GM19035 (cell line): ENCODE results near the gene PVALEF.
"Not testable (repeated sequence)": the region's sequence is repeated elsewhere in the genome, so short reads cannot be mapped to it uniquely, and the experiment has no call there.

Source experiments
- ATAC-seq: cut with Tn5 transposase; IDR thresholded peaks from one replicate; pipeline ENCODE4 v1.9.1; 2021; ENCODE audit not compliant: unreplicated experiment

Gene PVALEF

GRCh38 chr17:81143717-81144422 is 21.4 kb upstream of the PVALEF start:
- no peak for ATAC-seq

- no peak for ATAC-seq
Measured at GRCh38 chr17:81144423-81144781, 20.9 kb upstream of the PVALEF start.

GRCh38 chr17:81146208-81146607 is 19.1 kb upstream of the PVALEF start:
- ATAC-seq: not testable (repeated sequence)

- no peak for ATAC-seq
Measured at GRCh38 chr17:81147701-81148100, 17.6 kb upstream of the PVALEF start.

GRCh38 chr17:81148571-81148970 is 16.7 kb upstream of the PVALEF start:
- no peak for ATAC-seq

- no peak for ATAC-seq
Measured at GRCh38 chr17:81148986-81149533, 16.2 kb upstream of the PVALEF start.

- ATAC-seq: no peak
Measured at GRCh38 chr17:81150377-81151077, 14.8 kb upstream of the PVALEF start.

- ATAC-seq: no peak
Measured at GRCh38 chr17:81151278-81151677, 14.0 kb upstream of the PVALEF start.

- no peak for ATAC-seq
Measured at GRCh38 chr17:81152288-81152828, 12.9 kb upstream of the PVALEF start.

- ATAC-seq: no peak
Measured at GRCh38 chr17:81153340-81153803, 11.9 kb upstream of the PVALEF start.

GRCh38 chr17:81154016-81154415 is 11.3 kb upstream of the PVALEF start:
- not testable (repeated sequence) for ATAC-seq

GRCh38 chr17:81154961-81155360 is 10.3 kb upstream of the PVALEF start:
- ATAC-seq: no peak

- ATAC-seq: no peak
Measured at GRCh38 chr17:81156866-81157805, 8.2 kb upstream of the PVALEF start.

GRCh38 chr17:81157848-81158687 is 7.2 kb upstream of the PVALEF start:
- ATAC-seq: no peak

GRCh38 chr17:81158688-81159590 is 6.4 kb upstream of the PVALEF start:
- no peak for ATAC-seq

- ATAC-seq: no peak
Measured at GRCh38 chr17:81159611-81160265, 5.6 kb upstream of the PVALEF start.

GRCh38 chr17:81160306-81160705 is 5.0 kb upstream of the PVALEF start:
- ATAC-seq: no peak

- ATAC-seq: no peak
Measured at GRCh38 chr17:81160747-81161453, 4.4 kb upstream of the PVALEF start.
